Measurements from ENCODE around the gene SUPT3H. TPM values are rescaled to one million over a fixed set of nuclear protein-coding genes. Genes with fewer than 3 reads are reported as not detected.

SUPT3H gene
- polyA plus RNA-seq, 3 donors: 21.6 to 23.8 (median 23.5) TPM

GRCh38 chr6:44969446-44970185, 408.1 kb downstream of the SUPT3H start:
- no peak for DNase-seq (ENCODE audit: low read depth in 3 of 3, low spot score in 2 of 3)

GRCh38 chr6:44967481-44967880, 410.3 kb downstream of the SUPT3H start:
- DNase-seq (ENCODE audit: low read depth in 3 of 3, low spot score in 2 of 3): no peak

DNA sequence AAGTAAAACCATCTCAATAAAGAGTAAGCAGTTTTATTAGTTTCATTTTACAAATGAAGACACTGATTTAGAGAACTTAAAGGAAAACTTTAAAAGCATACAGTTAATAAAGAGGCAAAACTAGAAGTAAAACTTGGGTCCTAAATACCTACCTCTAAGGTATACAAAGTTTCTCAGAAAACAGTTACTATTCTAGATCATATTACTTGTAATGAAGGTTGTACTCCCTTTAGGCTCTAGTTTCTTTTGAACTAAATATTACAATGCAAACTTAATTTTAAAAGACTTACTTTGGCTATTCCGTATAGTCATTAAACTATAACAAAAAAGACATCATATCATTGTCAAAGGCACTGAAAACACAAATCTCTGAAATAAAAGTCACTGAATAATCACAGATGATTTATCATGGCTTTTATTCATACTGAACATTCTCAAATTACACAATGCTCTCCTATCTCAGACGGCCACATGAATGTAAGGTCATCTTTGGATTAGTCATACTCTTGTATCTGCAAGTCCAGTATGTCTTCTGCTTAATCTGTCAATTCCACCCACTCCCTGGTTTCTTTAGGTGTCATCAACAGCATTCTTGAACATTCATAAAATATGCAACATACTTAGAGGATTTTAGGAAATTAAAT, 411.2 kb downstream of the SUPT3H start:
- DNase-seq (ENCODE audit: low read depth in 3 of 3, low spot score in 2 of 3): no peak

DNA sequence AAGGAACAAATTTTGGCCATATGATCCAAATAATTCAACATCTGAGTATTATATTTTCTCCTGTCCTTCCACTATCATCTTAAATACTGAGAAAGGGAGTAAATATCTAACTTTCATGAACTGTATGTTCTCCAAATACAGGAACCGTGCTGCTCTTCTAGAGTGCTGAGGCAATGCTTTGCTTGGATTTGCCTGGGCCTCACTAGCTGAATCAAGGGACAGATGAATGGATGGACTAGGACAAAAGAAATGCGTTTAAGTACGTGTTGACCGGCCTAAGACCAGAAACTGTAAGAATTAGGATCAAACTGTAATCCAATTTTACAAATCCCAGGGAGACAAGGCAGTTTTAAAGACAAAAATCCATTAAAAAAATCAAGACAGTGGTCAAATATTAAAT, 412.0 kb downstream of the SUPT3H start:
- no peak for DNase-seq (ENCODE audit: low read depth in 3 of 3, low spot score in 2 of 3)

DNA sequence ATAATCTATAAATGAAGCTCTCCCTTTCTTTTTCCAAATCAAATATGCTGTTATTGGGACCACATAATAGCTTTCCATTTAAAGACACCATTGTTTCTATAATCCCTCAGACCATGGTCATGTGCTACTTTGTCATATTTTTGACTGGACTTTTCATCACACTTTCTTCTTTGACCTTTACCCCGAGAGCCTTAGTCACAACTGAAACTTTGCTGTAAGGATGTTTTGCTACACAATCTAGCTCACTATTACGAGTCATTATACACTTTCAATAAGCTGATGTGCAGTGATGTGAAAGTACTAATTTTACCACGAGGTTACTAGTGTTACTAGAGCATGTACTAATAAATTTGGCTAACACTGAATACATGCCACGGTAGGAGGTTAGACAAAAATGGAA, 416.8 kb downstream of the SUPT3H start:
- DNase-seq (ENCODE audit: low read depth in 3 of 3, low spot score in 2 of 3): no peak

GRCh38 chr6:44959651-44960050, 418.1 kb downstream of the SUPT3H start:
- no peak for DNase-seq (ENCODE audit: low read depth in 3 of 3, low spot score in 2 of 3)

DNA sequence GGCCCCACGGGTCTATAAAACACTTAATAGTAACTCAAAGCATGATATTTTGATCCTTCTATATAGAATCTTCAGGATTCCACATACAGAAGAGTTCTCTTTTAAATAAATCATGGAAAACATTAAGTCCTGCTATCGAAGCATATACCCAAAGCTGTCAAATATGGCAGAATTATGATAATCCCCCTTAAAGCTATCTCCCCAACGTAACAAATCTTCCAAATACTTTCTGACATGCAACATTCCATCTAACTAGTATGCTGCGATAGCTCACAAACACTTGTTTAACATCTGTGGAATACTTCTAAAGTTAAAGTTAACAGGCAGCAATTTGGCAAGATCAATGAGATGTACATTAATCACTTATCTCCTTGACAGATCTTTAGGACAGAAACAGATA, 420.6 kb downstream of the SUPT3H start:
- DNase-seq (ENCODE audit: low read depth in 3 of 3, low spot score in 2 of 3): no peak

DNA sequence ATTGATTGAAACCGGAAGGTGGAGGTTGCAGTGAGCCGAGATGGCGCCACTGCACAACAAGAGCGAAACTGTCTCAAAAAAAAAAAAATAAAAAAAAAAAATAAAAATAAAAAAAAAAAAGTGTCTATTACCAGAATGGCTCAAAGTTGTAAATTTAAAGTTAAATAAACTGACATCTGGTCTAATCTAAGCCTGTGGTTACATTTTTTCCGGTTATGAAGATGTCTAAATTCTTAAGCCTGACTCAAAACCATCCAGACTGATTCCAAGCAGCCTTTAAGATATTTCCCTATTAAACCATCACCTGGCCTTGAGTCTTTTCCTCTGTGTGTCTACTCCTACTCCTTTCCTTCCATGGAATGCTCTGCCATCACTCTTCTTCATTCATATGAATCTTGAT, 421.3 kb downstream of the SUPT3H start:
- DNase-seq (ENCODE audit: low read depth in 3 of 3, low spot score in 2 of 3): no peak

- no peak for DNase-seq (ENCODE audit: low read depth in 3 of 3, low spot score in 2 of 3)
Observed at GRCh38 chr6:44955145-44955544, 422.6 kb downstream of the SUPT3H start.

GRCh38 chr6:44954281-44954680, 423.5 kb downstream of the SUPT3H start:
- DNase-seq (ENCODE audit: low read depth in 3 of 3, low spot score in 2 of 3): no peak

DNA sequence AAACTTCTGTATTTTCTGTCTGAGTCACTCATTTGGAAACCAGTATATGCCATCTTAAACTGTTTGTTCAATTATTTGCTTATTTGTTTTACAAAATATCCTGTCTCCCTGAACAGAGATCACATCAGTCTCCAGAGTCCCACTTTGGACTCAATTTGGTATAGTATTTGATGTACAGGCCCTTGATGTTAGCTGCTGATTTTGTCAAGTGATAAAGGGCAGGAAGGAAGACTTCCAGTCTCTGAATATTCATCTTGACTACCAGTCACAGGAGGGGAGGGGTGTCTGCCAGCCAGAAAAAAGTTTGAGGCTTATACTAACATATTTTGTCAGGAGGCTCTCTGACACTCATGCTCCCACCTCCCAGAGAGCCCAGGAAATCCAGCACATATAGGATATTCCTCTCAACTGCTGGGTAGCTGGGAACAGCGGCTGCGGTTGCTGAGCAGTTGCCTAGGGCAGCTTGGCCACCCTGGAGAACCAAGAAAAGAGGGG, 426.4 kb downstream of the SUPT3H start:
- no peak for DNase-seq (ENCODE audit: low read depth in 3 of 3, low spot score in 2 of 3)

- no peak for DNase-seq (ENCODE audit: low read depth in 3 of 3, low spot score in 2 of 3)
Observed at GRCh38 chr6:44949596-44950201, 428.0 kb downstream of the SUPT3H start.

DNA sequence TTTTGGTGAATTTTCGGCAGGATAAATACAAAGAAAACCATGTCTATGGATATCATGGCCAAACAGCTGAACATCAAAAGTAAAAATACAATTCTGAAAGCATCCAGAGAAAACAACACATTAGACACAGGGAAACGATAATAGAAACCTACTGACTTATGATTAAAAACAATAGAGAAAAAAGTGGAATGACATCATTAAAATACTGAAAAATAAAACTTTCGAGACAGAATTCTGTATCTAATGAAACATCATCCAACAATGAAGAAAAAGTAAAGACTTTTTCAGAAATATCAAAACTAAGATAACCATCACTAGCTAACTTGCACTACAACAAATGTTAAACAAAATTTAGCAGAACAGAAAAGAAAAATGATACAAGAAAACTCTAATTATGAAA, 434.2 kb downstream of the SUPT3H start:
- no peak for DNase-seq (ENCODE audit: low read depth in 3 of 3, low spot score in 2 of 3)

GRCh38 chr6:44942798-44943197, 434.9 kb downstream of the SUPT3H start:
- no peak for DNase-seq (ENCODE audit: low read depth in 3 of 3, low spot score in 2 of 3)

- no peak for DNase-seq (ENCODE audit: low read depth in 3 of 3, low spot score in 2 of 3)
Observed at GRCh38 chr6:44942201-44942600, 435.5 kb downstream of the SUPT3H start.

- DNase-seq (ENCODE audit: low read depth in 3 of 3, low spot score in 2 of 3): no peak
Observed at GRCh38 chr6:44940367-44940766, 437.4 kb downstream of the SUPT3H start.

GRCh38 chr6:44935693-44936300, 441.9 kb downstream of the SUPT3H start:
- no peak for DNase-seq (ENCODE audit: low read depth in 3 of 3, low spot score in 2 of 3)

- no peak for DNase-seq (ENCODE audit: low read depth in 3 of 3, low spot score in 2 of 3)
Observed at GRCh38 chr6:44933108-44933507, 444.6 kb downstream of the SUPT3H start.

- DNase-seq (ENCODE audit: low read depth in 3 of 3, low spot score in 2 of 3): no peak
Observed at GRCh38 chr6:44932651-44933091, 445.1 kb downstream of the SUPT3H start.

DNA sequence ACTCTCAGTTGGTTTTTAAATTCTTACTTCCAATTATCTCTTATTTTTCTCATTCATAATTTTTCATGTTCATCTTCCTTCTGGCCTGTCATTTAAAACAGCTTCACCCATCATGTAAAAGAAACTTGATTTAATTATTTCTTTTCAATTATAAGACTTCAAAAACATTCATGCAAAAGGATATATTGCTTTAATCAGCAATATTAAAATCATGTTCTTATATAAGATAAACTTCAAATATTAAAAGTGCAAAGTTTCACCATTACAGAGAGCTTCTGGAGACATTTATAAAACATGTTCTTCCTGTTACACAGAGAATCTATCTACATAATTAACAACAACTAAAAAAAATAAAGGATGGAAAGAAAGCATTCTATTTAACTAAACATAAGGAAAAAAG, 446.3 kb downstream of the SUPT3H start:
- DNase-seq (ENCODE audit: low read depth in 3 of 3, low spot score in 2 of 3): no peak

GRCh38 chr6:44926556-44926955, 451.2 kb downstream of the SUPT3H start:
- DNase-seq (ENCODE audit: low read depth in 3 of 3, low spot score in 2 of 3): no peak

All from right renal cortex interstitium (tissue), 3 donors.